H1 (cell line): ENCODE results near the gene SMCHD1. TPM values are rescaled to one million over a fixed set of nuclear protein-coding genes. Genes with fewer than 3 reads are reported as not detected.

Experiments used
- CTCF ChIA-PET: fragments of 300-600 bp; sonication (Branson Sonifier 250); formaldehyde crosslinking; loops from one replicate; lab custom pipeline; 2021; ENCODE audit not compliant: partially characterized antibody; lab: Charles Lee
- POLR2A ChIA-PET: fragments of 300-600 bp; sonication (Branson Sonifier 250); formaldehyde crosslinking; loops from one replicate; lab custom pipeline; 2021; ENCODE audit warnings: inconsistent platforms; ENCODE audit not compliant: partially characterized antibody; lab: Charles Lee
- DNase-seq, 2 experiments: peaks; one replicate each; pipeline versions ENCODE4 v3.0.0 to v3.0.0-alpha.2; 2010 to 2022; ENCODE audit warnings: low spot score in 2 of 2, low read depth in 1 of 2, mixed read lengths in 1 of 2
- FAIRE-seq: peaks from 2 replicates; lab custom pipeline; 2011; peaks lifted over from hg19 to GRCh38; lab: Jason Lieb, UNC
- H2AFZ ChIP-seq: 2 replicates; pipeline ENCODE4 v1.8.1; 2012; ENCODE audit warnings: low read length, inconsistent platforms
- H2AK5ac ChIP-seq: 2 replicates; pipeline ENCODE4 v1.6.1; 2013; ENCODE audit warnings: low read depth, low read length
- H2BK120ac ChIP-seq: replicated peaks from 2 replicates; pipeline ENCODE3; 2013; ENCODE audit warnings: low read depth, low read length, inconsistent platforms
- H2BK12ac ChIP-seq: 2 replicates; pipeline ENCODE4 v1.6.1; 2013; ENCODE audit warnings: low read depth, low read length
- H2BK15ac ChIP-seq: 2 replicates; pipeline ENCODE4 v1.6.1; 2013; ENCODE audit warnings: low read length
- H2BK20ac ChIP-seq: 2 replicates; pipeline ENCODE4 v1.6.1; 2013; ENCODE audit warnings: low read length
- H2BK5ac ChIP-seq: 2 replicates; pipeline ENCODE4 v1.6.1; 2013; ENCODE audit warnings: low read depth, low read length
- H3K14ac ChIP-seq: 2 replicates; pipeline ENCODE4 v1.6.1; 2013; ENCODE audit warnings: inconsistent platforms; ENCODE audit not compliant: insufficient read length
- H3K18ac ChIP-seq: 2 replicates; pipeline ENCODE4 v1.6.1; 2013; ENCODE audit warnings: low read length; ENCODE audit errors: extremely low read depth
- H3K23ac ChIP-seq: 2 replicates; pipeline ENCODE4 v1.6.1; 2013; ENCODE audit warnings: inconsistent platforms; ENCODE audit not compliant: insufficient read length
- H3K23me2 ChIP-seq: 2 replicates; pipeline ENCODE4 v1.6.1; 2013; ENCODE audit warnings: low read depth, low read length
- H3K27ac ChIP-seq: 2 replicates; pipeline ENCODE4 v1.6.1; 2011; ENCODE audit warnings: low read depth, low read length, inconsistent platforms
- H3K27me3 ChIP-seq, 4 experiments: replicated peaks in 1 of 4; 1 replicate in 1 of 4; 2 replicates in 3 of 4; pipeline versions ENCODE4 v1.6.1 to v1.8.1; 2011 to 2013; ENCODE audit warnings: low read length in 3 of 4, mild to moderate bottlenecking in 3 of 4, inconsistent platforms in 2 of 4, mixed read lengths in 2 of 4, moderate library complexity in 1 of 4; ENCODE audit not compliant: control insufficient read depth in 3 of 4, insufficient read depth in 3 of 4; ENCODE audit errors: extremely low read depth in 1 of 4
- H3K36me3 ChIP-seq, 4 experiments: 2 replicates each; pipeline versions ENCODE4 v1.6.1 to v1.8.1; 2011 to 2013; ENCODE audit warnings: mild to moderate bottlenecking in 4 of 4, low read length in 3 of 4, moderate library complexity in 2 of 4, control low read depth in 1 of 4, inconsistent platforms in 1 of 4; ENCODE audit not compliant: insufficient read depth in 4 of 4, control insufficient read depth in 2 of 4
- H3K4ac ChIP-seq: replicated peaks from 2 replicates; pipeline ENCODE3; 2013; ENCODE audit warnings: low read length, low read depth, mixed read lengths, inconsistent platforms; ENCODE audit not compliant: insufficient read length
- H3K4me1 ChIP-seq, 4 experiments: replicated peaks in 1 of 4; 1 replicate in 1 of 4; 2 replicates in 3 of 4; pipeline versions ENCODE4 v1.6.1 to v1.8.1; 2011 to 2013; ENCODE audit warnings: low read length in 3 of 4, inconsistent platforms in 2 of 4, mixed read lengths in 1 of 4; ENCODE audit not compliant: insufficient read depth in 4 of 4, control insufficient read depth in 3 of 4
- H3K4me2 ChIP-seq, 2 experiments: 2 replicates each; pipeline versions ENCODE4 v1.6.1 to v1.8.1; 2011 to 2013; ENCODE audit warnings: low read depth in 2 of 2, low read length in 2 of 2, control low read depth in 1 of 2, inconsistent platforms in 1 of 2, mild to moderate bottlenecking in 1 of 2; ENCODE audit not compliant: insufficient read depth in 1 of 2
- H3K4me3 ChIP-seq, 4 experiments: fragments of 200-600, 300-600 bp in 1 of 4; sonication (generic), shearing (Covaris generic), sonication (Bioruptor Twin) in 1 of 4; 2 replicates each; pipeline versions ENCODE4 v1.5.1 to v1.8.1; 2011 to 2016; ENCODE audit warnings: low read length in 4 of 4, low read depth in 3 of 4, control low read depth in 2 of 4, inconsistent platforms in 2 of 4, mild to moderate bottlenecking in 2 of 4, mixed read lengths in 1 of 4, moderate library complexity in 1 of 4; ENCODE audit not compliant: insufficient read depth in 2 of 4; ENCODE audit errors: extremely low read depth in 1 of 4
- H3K56ac ChIP-seq: replicated peaks from 2 replicates; pipeline ENCODE3; 2013; ENCODE audit warnings: low read depth, mild to moderate bottlenecking, mixed read lengths, low read length, inconsistent platforms; ENCODE audit not compliant: insufficient read length
- H3K79me1 ChIP-seq: 2 replicates; pipeline ENCODE4 v1.6.1; 2013; ENCODE audit warnings: low read depth, low read length, control low read depth
- H3K79me2 ChIP-seq, 2 experiments: 2 replicates each; pipeline versions ENCODE4 v1.6.1 to v1.8.1; 2012 to 2013; ENCODE audit warnings: low read length in 2 of 2, mild to moderate bottlenecking in 2 of 2, inconsistent platforms in 1 of 2; ENCODE audit not compliant: insufficient read depth in 2 of 2, control insufficient read depth in 1 of 2
- H3K9ac ChIP-seq, 4 experiments: replicated peaks in 1 of 4; 1 replicate in 1 of 4; 2 replicates in 3 of 4; pipeline versions ENCODE4 v1.6.1 to v1.8.1; 2011 to 2013; ENCODE audit warnings: low read depth in 3 of 4, low read length in 3 of 4, control low read depth in 2 of 4, mild to moderate bottlenecking in 2 of 4, moderate library complexity in 2 of 4, inconsistent platforms in 1 of 4; ENCODE audit errors: extremely low read depth in 1 of 4
- H3K9me3 ChIP-seq, 2 experiments: 2 replicates each; pipeline versions ENCODE4 v1.6.1 to v1.8.1; 2012 to 2013; ENCODE audit warnings: mild to moderate bottlenecking in 2 of 2, moderate library complexity in 2 of 2, control low read depth in 1 of 2, inconsistent platforms in 1 of 2, low read depth in 1 of 2, low read length in 1 of 2, mixed read lengths in 1 of 2; ENCODE audit not compliant: insufficient read depth in 2 of 2
- H4K20me1 ChIP-seq, 2 experiments: replicated peaks in 1 of 2; 2 replicates each; pipeline versions ENCODE3 to v1.8.1; 2011 to 2013; ENCODE audit warnings: inconsistent platforms in 2 of 2, low read length in 2 of 2, mild to moderate bottlenecking in 1 of 2; ENCODE audit not compliant: insufficient read depth in 2 of 2, control insufficient read depth in 1 of 2
- H4K5ac ChIP-seq: 2 replicates; pipeline ENCODE4 v1.6.1; 2013; ENCODE audit warnings: low read length, low read depth, mixed read lengths, inconsistent platforms; ENCODE audit not compliant: insufficient read length
- H4K8ac ChIP-seq: 2 replicates; pipeline ENCODE4 v1.8.0; 2013; ENCODE audit warnings: mild to moderate bottlenecking, moderate library complexity, low read length, inconsistent platforms; ENCODE audit not compliant: insufficient read depth; ENCODE audit errors: extremely low read depth
- H4K91ac ChIP-seq: replicated peaks from 2 replicates; pipeline ENCODE3; 2013; ENCODE audit warnings: low read length, mixed read lengths, inconsistent platforms; ENCODE audit not compliant: insufficient read length
- ASH2L ChIP-seq: fragments of 200-600, 300-600 bp; sonication (generic); IDR thresholded peaks from one replicate; pipeline ENCODE4 v1.7.1; 2017; ENCODE audit warnings: low read length
- CBX8 ChIP-seq: fragments of 300-800, 300-1000 bp; sonication (generic); IDR thresholded peaks from 2 replicates; pipeline ENCODE4 v1.7.1; 2016; ENCODE audit warnings: low read depth, low read length, borderline replicate concordance
- USF2 ChIP-seq: IDR thresholded peaks from 2 replicates; pipeline ENCODE4 v1.6.1; 2011; ENCODE audit warnings: low read length, improper control_type of control experiment
- WGBS, 2 experiments: shearing (Covaris generic) in 1 of 2; methylation state at CpG; one replicate each; pipeline versions ENCODE4 v1.1.6 to v1.1.7; 2013 to 2015; ENCODE audit warnings: low lambda C conversion rate in 2 of 2, mixed read lengths in 2 of 2, inconsistent platforms in 1 of 2, low coverage in 1 of 2, missing lambda C conversion rate in 1 of 2; ENCODE audit not compliant: insufficient replicate concordance in 2 of 2, insufficient coverage in 1 of 2, insufficient read length in 1 of 2; ENCODE audit errors: extremely low coverage in 1 of 2, missing lambda C conversion rate in 1 of 2; 5-methylcytosine and 5-hydroxymethylcytosine counted together
- polyA plus RNA-seq, 7 experiments: library from polyadenylated mRNA; depleted of rRNA in 3 of 7; stranded (reverse) in 5 of 7; unstranded in 2 of 7; fragments of >200 nt in 5 of 7; fragments of 200-250 nt in 2 of 7; gene quantifications; 1 replicate in 5 of 7; 2 replicates in 1 of 7; 4 replicates in 1 of 7; pipeline versions ENCODE4 v1.2.1 to v1.2.3, GENCODE V29; 2011 to 2013; ENCODE audit warnings: missing spikeins in 2 of 7, mixed read lengths in 2 of 7
- total RNA-seq: library from RNA; stranded (reverse); fragmentation: NEBNext Ultra II Directional; extraction: Animal tissue kit (Norgen Biotek cat#: 25700); gene quantifications from 2 replicates; pipeline ENCODE4 v1.2.1, GENCODE V29; 2021

SMCHD1 gene
- total and polyA plus RNA-seq, 2 of the 8 experiments (the other 6 are each of a cell fraction or from before 2014, with no cell fraction given) = 9.3 to 32.0 TPM

- H3K36me3 ChIP-seq = peaks cover 0 to 29% (median 7%) of the 10 kb centered on the region in 4 experiments; a peak in 6 of 8 replicates
- H2BK12ac ChIP-seq = no peak overlapping the region
- ChIA-PET CTCF (interaction anchor here (1.2 to 1.4 kb wide), 2 partner anchors 14 to 123 kb away, joined by 3 to 5 read pairs; no protein-coding TSS in a partner anchor), POLR2A (no interaction called here)
- H3K23me2 ChIP-seq = no peaks in the 10 kb centered on the region
- no peak overlapping the region; a peak in 1 of 7 replicates for H3K9ac ChIP-seq
- H3K23ac ChIP-seq = no peak overlapping the region
- 89% methylated on average over 3 of the region's 3 CpGs; no CpG with 5 or more reads in 1 of the 2 experiments for WGBS, 2 experiments
- H4K5ac ChIP-seq = no peak overlapping the region
- H3K4me2 ChIP-seq = no peak overlapping the region
- H2BK20ac ChIP-seq = no peak overlapping the region
- H3K56ac ChIP-seq = no peak overlapping the region
- TF ChIP-seq CBX8 (no peak), USF2 (no peak), ASH2L (no peak)
- TF ChIP-seq, all 59 proteins: peak for 0
- Histone ChIP-seq H2BK15ac (no peak overlapping the region), H4K91ac (no peak overlapping the region), H2AFZ (no peak overlapping the region), H3K14ac (no peak overlapping the region), H3K79me2 (no peaks in the 10 kb centered on the region), H3K4ac (no peak overlapping the region), H3K4me3 (no peak overlapping the region), H3K9me3 (no peaks in the 10 kb centered on the region), H4K8ac (no peak overlapping the region), H2BK5ac (no peak overlapping the region), H3K79me1 (no peaks in the 10 kb centered on the region), H3K4me1 (no peaks in the 10 kb centered on the region), H3K27me3 (no peaks in the 10 kb centered on the region), H4K20me1 (no peaks in the 10 kb centered on the region), H3K27ac (no peak overlapping the region), H2BK120ac (no peak overlapping the region), H2AK5ac (no peak overlapping the region), H3K18ac (no peak overlapping the region)
- FAIRE-seq (no peak), DNase-seq (no peak)
Measured at GRCh38 chr18:2780750-2781149, 125.2 kb downstream of the SMCHD1 start.
